ENCODE data around the gene IGSF21. TPM values are rescaled to one million over a fixed set of nuclear protein-coding genes. Genes with fewer than 3 reads are reported as not detected.

Gene IGSF21
- total RNA-seq, 1 donor from 2014 or later = not detected

DNA sequence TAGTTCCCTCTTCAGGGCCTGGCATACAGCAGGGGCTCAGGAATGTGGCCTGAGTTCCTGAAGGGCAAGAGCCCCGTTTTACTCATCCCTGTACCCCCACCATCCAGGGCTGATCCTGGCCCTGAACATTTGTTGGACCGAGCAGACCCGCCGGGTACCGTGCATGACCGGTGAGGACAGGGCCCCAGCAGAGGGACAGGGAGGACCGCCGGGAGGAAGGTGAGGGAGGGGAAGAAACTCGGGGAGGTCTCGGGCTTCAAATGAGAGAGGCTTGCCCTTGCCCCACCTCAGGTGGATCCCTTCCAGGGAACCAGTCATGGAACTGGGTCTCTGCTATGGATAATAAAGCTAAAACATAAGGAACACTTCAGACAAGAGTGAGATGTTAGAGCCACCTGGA is 205.4 kb downstream of the IGSF21 start:
- Mint-ChIP-seq H3K27ac (no peak overlapping the region), H3K36me3 (no peaks in the 10 kb centered on the region)
- TF ChIP-seq, protein P1, sequence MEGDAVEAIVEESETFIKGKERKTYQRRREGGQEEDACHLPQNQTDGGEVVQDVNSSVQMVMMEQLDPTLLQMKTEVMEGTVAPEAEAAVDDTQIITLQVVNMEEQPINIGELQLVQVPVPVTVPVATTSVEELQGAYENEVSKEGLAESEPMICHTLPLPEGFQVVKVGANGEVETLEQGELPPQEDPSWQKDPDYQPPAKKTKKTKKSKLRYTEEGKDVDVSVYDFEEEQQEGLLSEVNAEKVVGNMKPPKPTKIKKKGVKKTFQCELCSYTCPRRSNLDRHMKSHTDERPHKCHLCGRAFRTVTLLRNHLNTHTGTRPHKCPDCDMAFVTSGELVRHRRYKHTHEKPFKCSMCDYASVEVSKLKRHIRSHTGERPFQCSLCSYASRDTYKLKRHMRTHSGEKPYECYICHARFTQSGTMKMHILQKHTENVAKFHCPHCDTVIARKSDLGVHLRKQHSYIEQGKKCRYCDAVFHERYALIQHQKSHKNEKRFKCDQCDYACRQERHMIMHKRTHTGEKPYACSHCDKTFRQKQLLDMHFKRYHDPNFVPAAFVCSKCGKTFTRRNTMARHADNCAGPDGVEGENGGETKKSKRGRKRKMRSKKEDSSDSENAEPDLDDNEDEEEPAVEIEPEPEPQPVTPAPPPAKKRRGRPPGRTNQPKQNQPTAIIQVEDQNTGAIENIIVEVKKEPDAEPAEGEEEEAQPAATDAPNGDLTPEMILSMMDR (IDR thresholded peaks at IDR 0.05; ENCODE audit: unreplicated experiment) = no peak

DNA sequence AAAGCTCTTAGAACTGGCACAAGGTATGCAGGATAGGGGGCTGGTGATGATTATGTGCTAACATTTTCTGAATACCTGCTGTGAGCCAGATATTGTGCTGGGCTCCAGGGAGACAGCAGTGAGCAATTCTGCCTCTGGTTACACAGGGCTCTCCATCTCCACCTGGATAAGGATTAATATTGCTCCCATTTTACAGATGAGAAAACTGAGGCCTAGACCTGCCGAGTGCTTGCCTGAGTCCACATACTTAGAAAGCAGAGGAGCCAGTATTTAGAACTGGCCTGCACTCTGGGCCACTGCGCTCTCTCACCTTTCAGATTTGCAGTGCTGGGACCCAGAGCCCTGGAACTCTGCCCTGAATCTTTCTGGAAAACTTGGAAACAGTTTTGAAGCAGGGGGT is 205.9 kb downstream of the IGSF21 start:
- TF ChIP-seq, protein P1 (IDR thresholded peaks at IDR 0.05; ENCODE audit: unreplicated experiment) = no peak
- Mint-ChIP-seq H3K36me3 (no peaks in the 10 kb centered on the region), H3K4me1 (no peaks in the 10 kb centered on the region), H3K27me3 (ENCODE audit: low read depth) (peaks cover 30% of the 10 kb centered on the region), H3K4me3 (no peak overlapping the region), H3K9me3 (peaks cover 5% of the 10 kb centered on the region), H3K27ac (no peak overlapping the region)
- no peak for DNase-seq (ENCODE audit: low spot score in 2 of 2, unreplicated experiment in 2 of 2)

More for the DNA sequence above, 205.4 kb downstream of the IGSF21 start:
- Mint-ChIP-seq H3K9me3 (peaks cover 4% of the 10 kb centered on the region), H3K4me1 (no peaks in the 10 kb centered on the region), H3K27me3 (ENCODE audit: low read depth) (peaks cover 31% of the 10 kb centered on the region), H3K4me3 (no peak overlapping the region)
- DNase-seq (ENCODE audit: low spot score in 2 of 2, unreplicated experiment in 2 of 2) = no peak

DNA sequence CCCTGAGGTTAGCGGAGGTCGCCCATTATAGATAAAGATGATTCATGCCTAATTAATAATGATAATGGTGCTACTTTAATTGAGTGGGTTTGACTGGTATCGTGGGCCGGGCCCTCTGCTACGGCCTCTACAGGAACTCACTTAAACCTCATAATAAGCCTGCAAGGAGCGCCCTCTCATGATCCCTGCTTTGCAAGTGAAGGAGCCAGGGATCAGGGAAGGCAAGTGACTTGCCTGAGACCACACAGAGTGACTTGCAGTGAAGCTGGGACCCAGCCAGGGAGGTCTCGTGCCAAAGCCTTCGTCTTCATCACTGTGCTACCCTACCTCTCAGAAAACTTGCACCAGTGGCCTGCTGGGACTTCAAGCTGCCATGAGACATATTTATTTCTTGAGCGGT is 206.8 kb downstream of the IGSF21 start:
- DNase-seq (ENCODE audit: low spot score in 2 of 2, unreplicated experiment in 2 of 2) = no peak
- Mint-ChIP-seq H3K27me3 (ENCODE audit: low read depth) (peaks cover 32% of the 10 kb centered on the region), H3K4me3 (no peak overlapping the region), H3K27ac (no peak overlapping the region), H3K4me1 (no peaks in the 10 kb centered on the region), H3K9me3 (peaks cover 12% of the 10 kb centered on the region), H3K36me3 (no peaks in the 10 kb centered on the region)
- TF ChIP-seq, protein P1 (IDR thresholded peaks at IDR 0.05; ENCODE audit: unreplicated experiment) = no peak

DNA sequence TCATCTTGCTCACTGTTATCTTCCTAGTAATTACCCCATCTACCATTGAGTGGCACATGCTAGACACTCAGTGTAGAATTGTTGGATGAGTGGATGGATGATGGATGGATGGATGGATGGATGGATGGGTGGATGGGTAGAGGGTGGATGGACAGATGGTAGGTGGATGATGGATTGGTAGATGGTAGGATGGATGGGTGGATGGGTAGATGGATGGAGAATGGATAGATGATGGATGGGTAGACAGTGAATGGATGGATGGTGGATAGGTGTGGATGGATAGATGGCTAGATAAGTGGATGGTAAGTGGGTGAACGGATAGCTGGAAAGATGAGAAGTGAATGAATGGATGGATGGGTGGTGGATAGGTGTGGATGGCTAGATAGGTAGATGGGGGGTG is 207.9 kb downstream of the IGSF21 start:
- Mint-ChIP-seq H3K27ac (no peak overlapping the region), H3K36me3 (no peaks in the 10 kb centered on the region), H3K27me3 (ENCODE audit: low read depth) (peaks cover 28% of the 10 kb centered on the region), H3K4me1 (no peaks in the 10 kb centered on the region), H3K9me3 (peaks cover 12% of the 10 kb centered on the region), H3K4me3 (no peak overlapping the region)
- no peak for DNase-seq (ENCODE audit: low spot score in 2 of 2, unreplicated experiment in 2 of 2)
- TF ChIP-seq, protein P1 (IDR thresholded peaks at IDR 0.05; ENCODE audit: unreplicated experiment) = no peak

DNA sequence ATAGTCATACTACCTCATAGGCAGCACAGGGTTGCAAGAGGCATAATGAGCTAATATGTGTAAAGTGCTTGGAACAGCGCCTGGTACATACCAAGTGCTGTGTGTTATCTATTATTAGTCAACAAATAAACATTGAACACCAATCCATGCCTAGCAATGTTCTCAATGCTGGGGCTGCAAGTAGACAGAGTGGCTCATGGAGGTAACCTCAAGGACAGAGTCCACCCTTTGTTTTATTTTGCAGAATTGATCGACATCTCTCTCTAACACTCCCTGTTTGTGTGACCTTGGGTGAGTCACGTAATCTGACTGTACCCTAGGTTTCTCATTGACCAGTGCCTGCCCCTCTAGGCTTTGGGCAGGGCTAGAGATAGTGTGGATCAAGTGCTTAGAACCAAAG is 209.2 kb downstream of the IGSF21 start:
- no peaks in the 10 kb centered on the region for H3K4me1 Mint-ChIP-seq
- H3K4me3 Mint-ChIP-seq = no peak overlapping the region
- H3K27ac Mint-ChIP-seq = no peak overlapping the region
- TF ChIP-seq, protein P1 (IDR thresholded peaks at IDR 0.05; ENCODE audit: unreplicated experiment) = no peak
- H3K36me3 Mint-ChIP-seq = no peaks in the 10 kb centered on the region
- peaks cover 24% of the 10 kb centered on the region for H3K27me3 Mint-ChIP-seq (ENCODE audit: low read depth)
- H3K9me3 Mint-ChIP-seq = peaks cover 11% of the 10 kb centered on the region
- DNase-seq (ENCODE audit: low spot score in 2 of 2, unreplicated experiment in 2 of 2) = no peak

DNA sequence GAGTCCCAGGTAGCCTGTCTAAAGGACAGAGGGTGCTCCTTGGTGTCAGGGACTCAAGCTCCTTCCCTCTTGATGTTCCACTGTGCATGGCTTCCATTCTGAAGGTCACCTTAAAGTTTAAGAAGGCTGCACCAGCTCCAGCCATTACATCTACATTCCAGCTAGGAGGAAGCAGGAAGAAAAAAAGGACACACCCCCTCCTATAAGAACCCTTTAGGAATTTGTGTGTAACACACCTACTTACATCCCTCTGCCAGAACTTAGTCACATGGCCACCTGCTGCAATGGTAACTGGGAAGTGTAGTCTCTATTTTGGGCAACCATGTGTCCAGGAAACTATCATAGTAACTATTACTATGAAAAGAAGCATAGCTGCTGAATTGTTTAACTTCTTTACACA is 211.5 kb downstream of the IGSF21 start:
- Mint-ChIP-seq H3K9me3 (peaks cover 8% of the 10 kb centered on the region), H3K4me3 (no peak overlapping the region), H3K27me3 (ENCODE audit: low read depth) (peaks cover 23% of the 10 kb centered on the region), H3K4me1 (no peaks in the 10 kb centered on the region), H3K27ac (no peak overlapping the region), H3K36me3 (no peaks in the 10 kb centered on the region)
- DNase-seq (ENCODE audit: low spot score in 2 of 2, unreplicated experiment in 2 of 2) = no peak
- TF ChIP-seq, protein P1 (IDR thresholded peaks at IDR 0.05; ENCODE audit: unreplicated experiment) = no peak
